ENCODE results near the gene HDAC1.

- TF ChIP-seq, protein P1, sequence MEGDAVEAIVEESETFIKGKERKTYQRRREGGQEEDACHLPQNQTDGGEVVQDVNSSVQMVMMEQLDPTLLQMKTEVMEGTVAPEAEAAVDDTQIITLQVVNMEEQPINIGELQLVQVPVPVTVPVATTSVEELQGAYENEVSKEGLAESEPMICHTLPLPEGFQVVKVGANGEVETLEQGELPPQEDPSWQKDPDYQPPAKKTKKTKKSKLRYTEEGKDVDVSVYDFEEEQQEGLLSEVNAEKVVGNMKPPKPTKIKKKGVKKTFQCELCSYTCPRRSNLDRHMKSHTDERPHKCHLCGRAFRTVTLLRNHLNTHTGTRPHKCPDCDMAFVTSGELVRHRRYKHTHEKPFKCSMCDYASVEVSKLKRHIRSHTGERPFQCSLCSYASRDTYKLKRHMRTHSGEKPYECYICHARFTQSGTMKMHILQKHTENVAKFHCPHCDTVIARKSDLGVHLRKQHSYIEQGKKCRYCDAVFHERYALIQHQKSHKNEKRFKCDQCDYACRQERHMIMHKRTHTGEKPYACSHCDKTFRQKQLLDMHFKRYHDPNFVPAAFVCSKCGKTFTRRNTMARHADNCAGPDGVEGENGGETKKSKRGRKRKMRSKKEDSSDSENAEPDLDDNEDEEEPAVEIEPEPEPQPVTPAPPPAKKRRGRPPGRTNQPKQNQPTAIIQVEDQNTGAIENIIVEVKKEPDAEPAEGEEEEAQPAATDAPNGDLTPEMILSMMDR (conservative IDR thresholded peaks at IDR 0.05; ENCODE audit: low read depth, low read length), result peak; percentile 70
- TF ChIP-seq POLR2A (IDR thresholded peaks at IDR 0.05; ENCODE audit: low read depth, low read length) (no peak), RFX5 (IDR thresholded peaks at IDR 0.05; ENCODE audit: low read depth, low read length) (no peak)
These were observed 43.6 kb upstream of the HDAC1 start for GRCh38 chr1:32247983-32248889.

Measured in IMR-90 (cell line).